Stimulated activated CD8-positive, alpha-beta memory T cell treated with anti-CD3 and anti-CD28 coated beads, Interleukin-7, amount 100 ng/mL, for 1 hour (primary cell): ENCODE results near the gene KCNK10.

Experiments used
- DNase-seq, 2 donors: peaks; one replicate each; pipeline ENCODE4 v3.0.0-alpha.2; 2020; ENCODE audit warnings: low read depth in 2 of 2

The KCNK10 gene

GRCh38 chr14:88323086-88323522 lies at the start of gene KCNK10:
TSS of gene KCNK10 (minus strand) at chr14:88323269. CDS start at chr14:88322798, 471 bp downstream.
- DNase-seq = no peak

GRCh38 chr14:88369496-88369895 lies 46.4 kb upstream of the KCNK10 start:
- no peak for DNase-seq

GRCh38 chr14:88364710-88365413 lies 41.8 kb upstream of the KCNK10 start:
- DNase-seq = no peak

GRCh38 chr14:88363644-88364043 lies 40.6 kb upstream of the KCNK10 start:
- DNase-seq = no peak

- no peak for DNase-seq
Measured at GRCh38 chr14:88359500-88359899, 36.4 kb upstream of the KCNK10 start.

GRCh38 chr14:88354358-88354757 lies 31.3 kb upstream of the KCNK10 start:
- DNase-seq = no peak

- DNase-seq = no peak
Measured at GRCh38 chr14:88352698-88353097, 29.6 kb upstream of the KCNK10 start.

- DNase-seq = no peak
Measured at GRCh38 chr14:88351966-88352691, 29.1 kb upstream of the KCNK10 start.

GRCh38 chr14:88348546-88348945 lies 25.5 kb upstream of the KCNK10 start:
- no peak for DNase-seq

GRCh38 chr14:88346048-88346639 lies 23.1 kb upstream of the KCNK10 start:
- no peak for DNase-seq

- DNase-seq = no peak
Measured at GRCh38 chr14:88342980-88343379, 19.9 kb upstream of the KCNK10 start.

GRCh38 chr14:88340357-88340756 lies 17.3 kb upstream of the KCNK10 start:
- no peak for DNase-seq

GRCh38 chr14:88333036-88333435 lies 10.0 kb upstream of the KCNK10 start:
- no peak for DNase-seq

GRCh38 chr14:88327497-88327896 lies 4.4 kb upstream of the KCNK10 start:
- no peak for DNase-seq

GRCh38 chr14:88326352-88327103 lies 3.5 kb upstream of the KCNK10 start:
- DNase-seq = no peak

- DNase-seq = no peak
Measured at GRCh38 chr14:88325883-88326282, 2.8 kb upstream of the KCNK10 start.

- DNase-seq = no peak
Measured at GRCh38 chr14:88324930-88325329, 1.9 kb upstream of the KCNK10 start.

- DNase-seq = no peak
Measured at GRCh38 chr14:88324491-88324890, 1.4 kb upstream of the KCNK10 start.

- no peak for DNase-seq
Measured at GRCh38 chr14:88323523-88324199, 592 bp upstream of the KCNK10 start.

GRCh38 chr14:88322504-88323085 lies 474 bp downstream of the KCNK10 start:
- DNase-seq = no peak
